ENCODE measurements around the gene SEMA4A. TPM values are rescaled to one million over a fixed set of nuclear protein-coding genes. Genes with fewer than 3 reads are reported as not detected.
A peak's percentile ranks its signal among the peaks of the same experiment; 100 is the strongest.

The SEMA4A gene
- total RNA-seq = 1 to 10 TPM in 3 of 4 donors, not detected in 1; 3.1 to 8.2 (median 4.1) TPM

DNA sequence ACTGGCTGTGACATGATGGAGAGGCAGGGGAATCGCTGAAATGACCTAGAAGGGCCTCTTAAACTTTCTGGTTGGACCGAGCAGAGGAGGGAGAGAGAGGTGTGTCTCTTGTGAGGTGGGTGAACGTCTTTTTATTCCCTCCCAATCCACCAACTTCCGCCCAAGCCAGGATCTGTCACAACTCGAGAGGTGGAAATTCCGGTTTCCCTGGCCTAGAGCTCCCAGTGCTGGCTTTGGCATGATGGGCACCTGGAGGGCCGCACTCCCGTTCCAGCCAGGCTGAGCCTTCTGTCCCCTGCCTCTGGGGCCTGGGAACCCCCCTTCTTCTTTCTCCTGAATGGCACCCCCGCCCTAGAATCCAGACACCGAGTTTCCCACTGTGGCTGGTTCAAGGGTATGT lies at the start of gene SEMA4A:
Gene SEMA4A, plus strand, starts transcription at position 224 of the 400 bp plus-strand sequence. CDS start 994 bp downstream, outside the sequence.
- intact Hi-C loops (cut with DNase I; ENCODE audit: low total_unique reads) = no loop called here
- H3K4me3 ChIP-seq = no peak within 1 kb of the TSS
- no peak for DNase-seq

DNA sequence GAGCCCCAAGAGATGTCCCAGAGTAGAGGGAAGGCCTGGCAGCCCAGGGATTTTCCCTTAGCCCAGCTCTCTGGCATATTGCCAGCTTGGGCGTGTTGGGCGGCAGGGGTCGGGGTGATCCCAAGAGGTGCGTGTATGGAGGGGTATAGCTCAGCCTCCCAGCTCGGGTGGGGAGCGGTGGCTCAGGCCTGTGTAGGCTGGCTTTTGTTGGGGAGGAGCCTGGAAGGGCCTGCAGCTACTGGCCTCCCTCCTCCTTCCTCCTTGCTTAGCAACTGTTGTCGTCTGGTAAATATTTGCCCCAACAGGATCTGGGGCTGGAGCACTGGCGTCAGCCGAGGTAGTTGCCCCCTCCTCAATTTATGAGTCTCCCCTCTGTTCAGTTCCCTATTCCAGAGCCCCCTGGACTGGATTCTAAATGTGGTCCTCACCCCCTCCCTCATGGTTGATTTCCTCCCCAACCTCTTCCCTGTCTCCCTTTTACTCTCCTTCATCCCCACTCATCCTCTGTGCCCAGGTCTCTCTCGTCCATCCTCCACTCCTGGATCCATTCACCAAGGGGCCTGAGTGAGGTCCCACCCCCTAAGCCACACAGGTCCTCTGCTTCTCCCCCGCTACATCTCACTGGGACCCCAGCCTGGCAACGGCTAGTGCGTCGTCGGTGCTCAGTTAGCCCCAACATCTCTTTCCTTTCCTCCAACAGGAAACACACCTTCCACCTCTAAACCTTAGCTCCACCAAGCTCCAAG lies 49.1 kb upstream of the SEMA4A start:
- intact Hi-C loops (cut with DNase I; ENCODE audit: low total_unique reads) = no loop called here
- H3K4me3 ChIP-seq = no peak overlapping the region
- peak overlapping the region; percentile 93 to 99 for H3K27ac ChIP-seq
- peaks cover 24 to 39% of the 10 kb centered on the region in 2 donors for H3K4me1 ChIP-seq
- TF ChIP-seq CTCF (IDR thresholded peaks at IDR 0.05) (no peak), POLR2A (IDR thresholded peaks at IDR 0.05) (peak; percentile 9 to 30)
- no peaks in the 10 kb centered on the region for H3K9me3 ChIP-seq
- H3K36me3 ChIP-seq = no peaks in the 10 kb centered on the region
- DNase-seq = peak; percentile 86 to 88
- H3K27me3 ChIP-seq = no peaks in the 10 kb centered on the region

More for the DNA sequence above, at the start of gene SEMA4A:
- H3K27ac ChIP-seq = no peak within 1 kb of the TSS
- no peaks in the 10 kb centered on the region for H3K36me3 ChIP-seq
- TF ChIP-seq CTCF (IDR thresholded peaks at IDR 0.05) (no peak), POLR2A (IDR thresholded peaks at IDR 0.05) (no peak)
- no peaks in the 10 kb centered on the region for H3K4me1 ChIP-seq
- no peaks in the 10 kb centered on the region for H3K9me3 ChIP-seq
- H3K27me3 ChIP-seq = peaks cover 0 to 2% of the 10 kb centered on the region in 2 donors

DNA sequence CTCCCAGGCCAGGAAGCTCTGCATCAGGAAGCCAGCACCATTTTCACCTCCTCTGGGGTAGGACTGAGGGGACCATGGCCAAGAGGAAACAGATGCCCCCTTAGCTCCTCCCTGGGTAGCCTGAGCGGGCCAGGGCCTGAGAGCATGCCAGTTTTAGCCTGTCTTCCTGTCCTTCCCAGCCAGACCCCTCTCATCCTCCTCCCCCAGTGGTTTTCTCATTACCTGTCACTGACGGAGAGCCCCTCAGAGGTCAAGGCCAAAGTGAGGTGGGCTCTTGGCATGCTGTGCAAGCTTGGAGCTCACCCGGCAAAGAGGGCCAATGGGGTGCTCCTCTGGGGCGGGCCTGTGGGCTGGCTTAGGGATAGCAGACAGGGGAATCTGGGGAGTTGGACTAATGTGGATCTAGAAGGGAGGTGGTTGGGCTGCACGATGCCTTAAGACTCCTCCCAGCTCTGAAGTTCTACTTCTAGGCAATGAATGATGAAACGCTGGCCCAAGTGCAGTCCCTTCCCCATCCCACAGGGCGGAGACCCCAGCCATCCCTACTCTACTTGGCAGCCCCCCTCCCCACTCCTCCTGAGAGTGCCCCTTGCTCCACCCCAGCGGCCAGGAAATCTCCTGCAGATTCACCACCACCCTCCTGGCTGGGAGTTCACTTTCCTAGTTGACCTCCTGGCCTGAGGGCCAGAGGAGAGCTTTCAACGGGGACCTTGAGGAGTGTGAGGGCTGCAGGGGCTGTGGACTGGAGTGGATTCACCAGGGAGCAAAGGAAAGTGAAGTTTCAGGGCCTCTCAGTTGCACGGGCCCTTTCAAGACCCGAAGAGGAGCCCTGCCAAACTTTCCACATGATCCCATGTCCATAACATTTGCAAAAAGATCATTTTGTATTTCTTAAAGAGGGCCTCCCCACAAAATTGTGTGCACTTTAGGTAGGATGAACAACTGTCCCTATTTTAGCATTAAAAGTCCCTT lies 48.2 kb upstream of the SEMA4A start:
- TF ChIP-seq POLR2A (IDR thresholded peaks at IDR 0.05) (no peak), CTCF (IDR thresholded peaks at IDR 0.05) (no peak)
- no peaks in the 10 kb centered on the region for H3K27me3 ChIP-seq
- DNase-seq = peak in 1 of 2 donors; percentile 66
- peak overlapping the region in 1 of 2 donors; percentile 20 for H3K4me3 ChIP-seq
- H3K4me1 ChIP-seq = peaks cover 24 to 39% of the 10 kb centered on the region in 2 donors
- no peaks in the 10 kb centered on the region for H3K9me3 ChIP-seq
- intact Hi-C loops (cut with DNase I; ENCODE audit: low total_unique reads) = no loop called here
- H3K27ac ChIP-seq = peak overlapping the region; percentile 93 to 99
- H3K36me3 ChIP-seq = no peaks in the 10 kb centered on the region

DNA sequence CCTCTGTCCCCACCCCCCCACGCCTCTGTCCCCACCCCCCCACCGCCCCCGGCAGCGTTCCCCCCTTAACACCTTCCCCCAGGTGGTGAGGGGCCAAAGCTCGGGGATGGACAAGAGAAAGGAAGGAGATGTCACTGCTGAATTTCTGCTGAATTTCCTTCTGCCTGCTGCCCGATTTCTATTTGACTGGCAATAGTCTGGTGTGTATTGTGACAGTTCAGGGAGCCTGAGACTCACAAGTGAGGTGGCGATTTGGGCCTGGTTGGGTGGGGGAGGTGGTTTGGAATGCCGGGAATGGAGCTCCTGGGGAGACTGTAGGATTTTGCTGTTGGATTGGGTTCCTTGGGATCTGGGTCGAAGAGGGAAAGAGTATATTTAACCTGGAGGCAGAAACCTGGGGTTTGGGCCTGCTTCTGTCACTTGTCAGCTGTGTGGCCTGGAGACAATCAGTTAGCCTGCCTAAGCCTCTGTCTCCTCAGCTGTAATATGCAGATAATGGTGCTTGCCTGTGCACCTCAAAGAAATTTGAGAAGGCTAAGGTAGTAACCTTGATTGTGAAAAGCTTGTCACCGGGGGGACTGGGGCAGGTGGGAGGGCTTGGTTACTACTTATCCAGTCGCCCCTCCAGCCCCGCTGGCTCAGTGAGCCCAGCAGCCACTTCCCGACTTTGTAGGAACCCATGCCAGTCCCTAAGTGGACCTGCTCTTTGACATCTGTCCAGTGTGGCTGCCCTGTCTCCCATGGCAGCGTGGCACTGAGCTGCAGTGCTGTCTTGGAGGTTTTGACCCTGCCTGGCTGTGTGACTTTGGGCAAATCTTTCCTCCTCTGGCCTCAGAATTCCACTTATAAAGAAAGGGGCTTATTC lies 46.5 kb upstream of the SEMA4A start:
- H3K4me1 ChIP-seq = peaks cover 24 to 39% of the 10 kb centered on the region in 2 donors
- TF ChIP-seq POLR2A (IDR thresholded peaks at IDR 0.05) (no peak), CTCF (IDR thresholded peaks at IDR 0.05) (no peak)
- no peaks in the 10 kb centered on the region for H3K9me3 ChIP-seq
- intact Hi-C loops (cut with DNase I; ENCODE audit: low total_unique reads) = no loop called here
- H3K36me3 ChIP-seq = no peaks in the 10 kb centered on the region
- H3K27ac ChIP-seq = peak overlapping the region; percentile 93 to 99
- H3K27me3 ChIP-seq = no peaks in the 10 kb centered on the region
- no peak for DNase-seq
- peak overlapping the region; percentile 9 to 50 for H3K4me3 ChIP-seq

Data from uterus (tissue), 4 donors.